Esophagus squamous epithelium (tissue), 5 donors: ENCODE measurements around the gene PADI3. TPM values are rescaled to one million over a fixed set of nuclear protein-coding genes. Genes with fewer than 3 reads are reported as not detected.

ENCODE experiments used
- DNase-seq: peaks from one replicate; lab custom pipeline; 2025; lab: John Stamatoyannopoulos, UW
- H3K27ac ChIP-seq, 4 donors: fragments of 200-600 bp; sonication (generic); one replicate each; pipeline ENCODE4 v1.5.1; 2016 to 2019; ENCODE audit warnings: mild to moderate bottlenecking in 1 of 4
- H3K27me3 ChIP-seq, 4 donors: fragments of 200-600 bp; sonication (generic); 1 replicate in 3 of 4; 2 replicates in 1 of 4; pipeline versions ENCODE4 v1.5.1 to v1.6.0; 2017 to 2021; ENCODE audit warnings: antibody characterized with exemption in 1 of 4
- H3K36me3 ChIP-seq, 3 donors: fragments of 200-600 bp; sonication (generic); one replicate each; pipeline ENCODE4 v1.5.1; 2016 to 2019
- H3K4me1 ChIP-seq, 3 donors: fragments of 200-600 bp; sonication (generic); one replicate each; pipeline ENCODE4 v1.5.1; 2017 to 2019
- H3K4me3 ChIP-seq, 4 donors: fragments of 200-600 bp; sonication (generic); 1 replicate in 3 of 4; 2 replicates in 1 of 4; pipeline ENCODE4 v1.5.1; 2016 to 2019; ENCODE audit warnings: mild to moderate bottlenecking in 2 of 4, moderate library complexity in 1 of 4
- H3K9me3 ChIP-seq, 3 donors: fragments of 200-600 bp; sonication (generic); one replicate each; pipeline ENCODE4 v1.5.1; 2016 to 2019
- CTCF ChIP-seq, 6 experiments: fragments of 450-650 bp in 4 of 6; fragments of 200-600 bp in 2 of 6; sonication (generic) in 2 of 6; IDR thresholded peaks; one replicate each; pipeline ENCODE4 v1.5.1; 2016 to 2019; ENCODE audit warnings: antibody characterized with exemption in 6 of 6, mild to moderate bottlenecking in 4 of 6, moderate library complexity in 4 of 6
- POLR2A ChIP-seq, 4 donors: fragments of 450-650 bp; IDR thresholded peaks; one replicate each; pipeline ENCODE4 v1.6.1; 2017; ENCODE audit warnings: antibody characterized with exemption in 4 of 4, mild to moderate bottlenecking in 4 of 4, moderate library complexity in 3 of 4
- WGBS, 2 donors: methylation state at CpG; one replicate each; pipeline ENCODE4 v1.1.5; 2018; 5-methylcytosine and 5-hydroxymethylcytosine counted together
- intact Hi-C: fragments of 100-400 bp; cut with DNase I; formaldehyde crosslinking; loops from one replicate; pipeline ENCODE4 v1.15.0; 2022
- total RNA-seq, 4 donors: library from RNA; depleted of rRNA; stranded (reverse); fragments of >200 nt; gene quantifications; one replicate each; pipeline ENCODE4 v1.1.0, GENCODE V29; 2016
- donor health status: DM: yes; HTN: yes; CAD: no.

Gene PADI3
- total RNA-seq, 4 donors from 2014 or later, result 0.64 to 9.9 (median 2.3) TPM

- Histone ChIP-seq H3K9me3 (no peaks in the 10 kb centered on the region), H3K4me3 (no peak overlapping the region), H3K4me1 (peaks cover 11 to 41% (median 15%) of the 10 kb centered on the region in 3 donors), H3K27ac (no peak overlapping the region), H3K27me3 (peaks cover 0 to 89% (median 0%) of the 10 kb centered on the region in 4 donors), H3K36me3 (no peaks in the 10 kb centered on the region)
- intact Hi-C loops, result no loop called here
- DNase-seq, result no peak
- WGBS, 2 donors, result 85 to 100% methylated on average over 3 of the region's 5 CpGs
- TF ChIP-seq POLR2A (IDR thresholded peaks at IDR 0.05), result no peak
- TF ChIP-seq CTCF (IDR thresholded peaks at IDR 0.05), result no peak
These were observed 33.9 kb downstream of the PADI3 start for GRCh38 chr1:17282836-17283235.

- H3K4me3 ChIP-seq, result no peak overlapping the region
- intact Hi-C loops, result no loop called here
- H3K27me3 ChIP-seq, result peaks cover 0 to 81% (median 0%) of the 10 kb centered on the region in 4 donors
- 80 to 100% methylated on average over 1 of the region's 5 CpGs for WGBS, 2 donors
- H3K4me1 ChIP-seq, result peaks cover 12 to 55% (median 18%) of the 10 kb centered on the region in 3 donors
- H3K9me3 ChIP-seq, result no peaks in the 10 kb centered on the region
- TF ChIP-seq CTCF (IDR thresholded peaks at IDR 0.05), result no peak
- TF ChIP-seq POLR2A (IDR thresholded peaks at IDR 0.05), result no peak
- H3K27ac ChIP-seq, result peak overlapping the region in 1 of 4 donors; percentile 4
- no peak for DNase-seq
- no peaks in the 10 kb centered on the region for H3K36me3 ChIP-seq
These were observed 37.7 kb downstream of the PADI3 start for GRCh38 chr1:17286646-17287045.

- intact Hi-C loops, result no loop called here
- TF ChIP-seq POLR2A (IDR thresholded peaks at IDR 0.05), result no peak
- H3K9me3 ChIP-seq, result no peaks in the 10 kb centered on the region
- peaks cover 0 to 83% (median 0%) of the 10 kb centered on the region in 4 donors for H3K27me3 ChIP-seq
- H3K4me1 ChIP-seq, result peaks cover 12 to 55% (median 16%) of the 10 kb centered on the region in 3 donors
- WGBS, 2 donors, result 47 to 69% methylated on average over 3 to 4 of the region's 5 CpGs
- H3K36me3 ChIP-seq, result no peaks in the 10 kb centered on the region
- no peak overlapping the region for H3K4me3 ChIP-seq
- DNase-seq, result no peak
- H3K27ac ChIP-seq, result peak overlapping the region in 2 of 4 donors; percentile 1 to 4
These were observed 38.4 kb downstream of the PADI3 start for GRCh38 chr1:17287130-17287776.

GRCh38 chr1:17289721-17290120 lies 40.8 kb downstream of the PADI3 start:
- Histone ChIP-seq H3K4me1 (peaks cover 12 to 63% (median 16%) of the 10 kb centered on the region in 3 donors), H3K4me3 (no peak overlapping the region), H3K27me3 (peaks cover 0 to 61% (median 0%) of the 10 kb centered on the region in 4 donors), H3K36me3 (no peaks in the 10 kb centered on the region), H3K27ac (peak overlapping the region; percentile 44 to 85 (median 78)), H3K9me3 (no peaks in the 10 kb centered on the region)
- WGBS, 2 donors, result 15 to 30% methylated on average over 2 of the region's 2 CpGs
- no peak for TF ChIP-seq POLR2A (IDR thresholded peaks at IDR 0.05)
- TF ChIP-seq CTCF (IDR thresholded peaks at IDR 0.05), result no peak
- DNase-seq, result no peak
- intact Hi-C loops, result no loop called here

GRCh38 chr1:17290553-17290952 lies 41.7 kb downstream of the PADI3 start:
- H3K27me3 ChIP-seq, result peaks cover 0 to 52% (median 0%) of the 10 kb centered on the region in 4 donors

More at GRCh38 chr1:17290553-17290952, 41.7 kb downstream of the PADI3 start:
- H3K27ac ChIP-seq, result peak overlapping the region in 1 of 4 donors; percentile 85
- WGBS, 2 donors, result 75 to 83% methylated on average over 3 of the region's 3 CpGs
- H3K4me1 ChIP-seq, result peaks cover 12 to 63% (median 16%) of the 10 kb centered on the region in 3 donors
- intact Hi-C loops, result no loop called here
- H3K9me3 ChIP-seq, result no peaks in the 10 kb centered on the region
- DNase-seq, result no peak
- H3K4me3 ChIP-seq, result no peak overlapping the region
- H3K36me3 ChIP-seq, result no peaks in the 10 kb centered on the region
- TF ChIP-seq CTCF (IDR thresholded peaks at IDR 0.05), result no peak
- no peak for TF ChIP-seq POLR2A (IDR thresholded peaks at IDR 0.05)
